KOPT-K1 (cell line): ENCODE results near the gene IP6K2.

Experiments used
- H3K27ac ChIP-seq: fragments of 200-600 bp; sonication (generic); 2 replicates; pipeline ENCODE4 v1.5.1; 2016; ENCODE audit warnings: antibody characterized with exemption, mild to moderate bottlenecking, low read depth, low read length; ENCODE audit not compliant: poor library complexity, severe bottlenecking
- H3K36me3 ChIP-seq: fragments of 200-600 bp; sonication (generic); 2 replicates; pipeline ENCODE4 v1.5.1; 2017; ENCODE audit warnings: antibody characterized with exemption, mild to moderate bottlenecking, low read length, moderate library complexity; ENCODE audit not compliant: insufficient read depth
- H3K9me3 ChIP-seq: fragments of 200-600 bp; sonication (generic); 2 replicates; pipeline ENCODE4 v1.5.1; 2017; ENCODE audit warnings: antibody characterized with exemption, low read length, mild to moderate bottlenecking; ENCODE audit not compliant: insufficient read depth, poor library complexity, severe bottlenecking

IP6K2 gene

DNA sequence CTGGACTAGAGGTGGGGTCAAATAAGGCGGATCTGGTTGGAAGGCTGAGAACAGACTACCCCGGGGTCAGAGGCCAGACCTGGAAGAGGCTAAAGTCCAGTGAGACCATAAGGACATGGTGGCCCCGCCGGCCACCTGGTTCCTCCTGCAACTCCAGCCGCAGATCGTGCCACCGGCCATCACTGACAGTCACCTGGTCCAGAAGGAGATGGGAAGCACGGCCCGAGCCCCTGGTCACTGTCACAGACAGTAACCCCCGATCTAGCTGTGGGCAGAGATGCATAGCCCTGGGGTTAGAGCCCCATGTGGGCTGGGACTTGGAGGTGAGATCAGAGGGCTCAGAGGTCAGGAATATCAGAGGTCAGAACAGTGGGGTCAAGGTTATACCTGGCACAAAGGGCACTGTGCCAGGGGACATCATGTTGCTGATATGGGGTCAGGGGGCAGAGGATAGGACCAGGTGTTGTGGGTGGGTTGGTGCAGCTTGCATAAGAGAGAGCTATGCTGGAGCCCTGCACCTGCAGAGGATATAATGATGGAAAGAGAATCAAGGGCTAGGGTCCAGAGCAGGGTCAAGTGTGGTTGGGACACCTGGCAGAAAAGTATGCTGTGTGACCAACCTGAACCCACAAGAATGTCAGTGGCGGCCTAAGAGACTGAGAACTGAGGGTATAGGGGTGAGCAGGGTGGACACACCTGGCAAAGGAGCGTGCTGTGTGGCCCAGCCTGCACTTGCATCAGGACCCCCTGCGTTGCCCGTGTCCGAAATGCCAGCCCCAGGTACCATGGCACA is 63.9 kb downstream of the IP6K2 start:
- Histone ChIP-seq H3K27ac (no peak overlapping the region), H3K36me3 (peaks cover 69% of the 10 kb centered on the region), H3K9me3 (no peaks in the 10 kb centered on the region)

GRCh38 chr3:48651771-48652170 is 65.2 kb downstream of the IP6K2 start:
- Histone ChIP-seq H3K36me3 (peaks cover 72% of the 10 kb centered on the region), H3K9me3 (no peaks in the 10 kb centered on the region), H3K27ac (no peak overlapping the region)

GRCh38 chr3:48650723-48651122 is 66.3 kb downstream of the IP6K2 start:
- peaks cover 82% of the 10 kb centered on the region for H3K36me3 ChIP-seq
- no peak overlapping the region for H3K27ac ChIP-seq
- no peaks in the 10 kb centered on the region for H3K9me3 ChIP-seq

- H3K9me3 ChIP-seq = no peaks in the 10 kb centered on the region
- H3K27ac ChIP-seq = no peak overlapping the region
- H3K36me3 ChIP-seq = peaks cover 84% of the 10 kb centered on the region
These were observed 68.7 kb downstream of the IP6K2 start for GRCh38 chr3:48648188-48648850.

- Histone ChIP-seq H3K9me3 (no peaks in the 10 kb centered on the region), H3K36me3 (peaks cover 84% of the 10 kb centered on the region; the same call in 1 of the 2 replicates), H3K27ac (no peak overlapping the region)
These were observed 69.3 kb downstream of the IP6K2 start for GRCh38 chr3:48647714-48648113.

- no peaks in the 10 kb centered on the region for H3K9me3 ChIP-seq
- no peak overlapping the region for H3K27ac ChIP-seq
- H3K36me3 ChIP-seq = peaks cover 85% of the 10 kb centered on the region; the same call in 1 of the 2 replicates
These were observed 71.9 kb downstream of the IP6K2 start for GRCh38 chr3:48644898-48645760.

- peaks cover 82% of the 10 kb centered on the region; the same call in 1 of the 2 replicates for H3K36me3 ChIP-seq
- no peaks in the 10 kb centered on the region for H3K9me3 ChIP-seq
- H3K27ac ChIP-seq = no peak overlapping the region
These were observed 74.4 kb downstream of the IP6K2 start for GRCh38 chr3:48642605-48643004.

DNA sequence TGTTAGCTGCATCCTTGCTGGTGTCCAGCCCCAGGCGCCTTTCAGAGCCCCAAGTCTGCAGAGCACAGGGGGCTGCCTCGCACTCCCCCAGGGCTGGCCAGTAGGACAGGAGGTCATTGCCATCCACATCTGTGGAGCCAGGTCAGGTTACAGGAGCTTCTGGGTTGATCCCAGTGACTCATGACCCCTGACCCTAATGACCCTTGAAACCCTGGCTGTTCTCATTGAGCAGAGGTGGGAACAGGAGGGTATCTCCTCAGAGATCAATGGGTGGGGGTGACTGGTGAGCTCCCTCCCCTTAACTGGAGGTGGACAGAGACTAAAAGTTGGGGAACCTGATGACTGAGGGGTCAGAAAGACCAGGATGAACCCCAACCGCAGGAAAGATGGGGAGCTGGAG is 75.6 kb downstream of the IP6K2 start:
- Histone ChIP-seq H3K9me3 (no peaks in the 10 kb centered on the region), H3K36me3 (peaks cover 76% of the 10 kb centered on the region; the same call in 1 of the 2 replicates), H3K27ac (no peak overlapping the region)

GRCh38 chr3:48639944-48640606 is 76.9 kb downstream of the IP6K2 start:
- H3K27ac ChIP-seq = no peak overlapping the region
- H3K9me3 ChIP-seq = no peaks in the 10 kb centered on the region
- H3K36me3 ChIP-seq = peaks cover 63% of the 10 kb centered on the region; the same call in 1 of the 2 replicates
